GM03348 (cell line): ENCODE measurements around the gene CDH13.

Source experiments
- DNase-seq: peaks from one replicate; pipeline ENCODE4 v3.0.0; 2012; ENCODE audit warnings: low spot score

The CDH13 gene

DNA sequence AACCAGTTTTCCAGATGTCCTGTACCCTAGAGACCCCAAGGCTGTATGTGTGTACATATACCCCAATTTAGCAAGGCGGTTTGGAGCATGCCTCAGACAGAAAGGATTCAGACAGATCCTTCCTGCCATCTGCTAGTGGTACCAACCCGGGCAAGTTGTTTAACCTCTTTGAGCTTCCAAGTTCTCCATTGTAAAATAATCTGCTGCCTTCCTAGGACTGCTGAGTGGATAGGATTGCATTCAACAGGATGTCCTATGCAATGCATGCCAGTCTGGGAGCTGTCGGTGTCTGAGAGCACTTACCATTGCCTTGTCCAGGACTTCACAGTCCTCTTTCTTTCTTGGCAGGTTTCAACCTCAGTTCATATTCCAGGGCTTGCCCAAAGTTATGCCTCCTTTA, 1.9 kb downstream of the CDH13 start:
- DNase-seq: no peak

DNA sequence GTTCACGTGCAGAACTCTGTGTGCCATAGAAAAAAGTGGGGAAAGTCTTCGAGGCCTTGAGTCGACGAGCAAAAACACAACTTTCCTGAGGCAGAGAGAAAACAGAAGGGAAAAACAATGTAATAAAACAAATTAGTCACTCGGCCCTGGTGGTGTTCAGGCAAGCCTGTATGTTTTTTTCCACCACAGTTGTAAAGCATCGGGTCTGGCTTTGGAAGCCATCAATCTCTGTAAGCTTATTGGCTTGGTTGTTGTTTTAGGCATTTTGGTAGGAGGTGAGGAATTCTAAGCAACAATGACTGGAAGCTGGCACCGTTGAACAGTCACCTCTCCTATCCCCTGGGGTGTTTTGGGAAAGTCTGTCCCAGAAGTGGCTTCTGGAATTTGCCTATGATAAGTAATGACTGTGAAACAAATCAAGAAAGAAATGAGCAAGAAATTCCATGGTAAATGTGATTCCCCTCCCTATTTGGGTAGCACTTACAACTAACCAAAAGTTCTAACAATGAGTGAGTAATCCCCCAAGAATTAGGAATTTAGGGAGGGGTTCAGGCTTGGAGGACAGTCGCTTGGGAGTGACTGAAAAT, 2.8 kb downstream of the CDH13 start:
- DNase-seq: peak; percentile 78

- DNase-seq: peak; percentile 52
These were observed 3.5 kb downstream of the CDH13 start for GRCh38 chr16:82630219-82630618.

- no peak for DNase-seq
These were observed 3.9 kb downstream of the CDH13 start for GRCh38 chr16:82630688-82631087.

GRCh38 chr16:82631701-82632685, 5.2 kb downstream of the CDH13 start:
- DNase-seq: no peak

DNA sequence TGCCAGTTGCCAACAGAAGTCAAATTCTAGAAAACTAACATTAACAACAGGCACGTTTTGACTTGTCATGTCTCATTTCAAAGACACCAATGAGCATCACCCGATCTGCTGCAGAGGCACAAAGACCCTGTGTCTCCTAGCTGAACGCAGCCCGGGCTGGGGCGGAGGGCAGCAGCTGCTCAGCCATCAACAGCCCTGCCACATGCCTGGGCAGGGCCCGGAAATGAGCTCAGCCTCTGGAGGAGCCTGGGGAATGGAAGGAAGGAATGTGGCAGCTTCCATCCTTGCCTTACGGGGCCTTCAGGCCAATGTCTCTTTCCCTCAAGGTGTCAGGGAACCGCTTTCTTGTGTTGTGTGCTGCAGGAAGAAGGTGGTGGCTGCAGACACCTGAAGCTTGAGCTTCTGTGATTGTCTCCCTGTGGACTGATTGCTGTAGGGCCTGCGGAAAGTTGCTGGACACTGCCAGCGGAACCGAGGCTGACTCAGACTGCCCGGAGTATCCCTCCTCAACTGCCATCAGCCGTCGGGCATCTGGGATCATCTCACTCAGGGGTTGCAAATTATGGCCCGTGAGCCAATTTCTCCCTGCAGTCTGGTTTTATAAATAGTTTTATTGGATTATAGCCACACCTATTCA, 7.3 kb downstream of the CDH13 start:
- DNase-seq: peak; percentile 56

GRCh38 chr16:82634955-82635610, 8.3 kb downstream of the CDH13 start:
- no peak for DNase-seq

DNA sequence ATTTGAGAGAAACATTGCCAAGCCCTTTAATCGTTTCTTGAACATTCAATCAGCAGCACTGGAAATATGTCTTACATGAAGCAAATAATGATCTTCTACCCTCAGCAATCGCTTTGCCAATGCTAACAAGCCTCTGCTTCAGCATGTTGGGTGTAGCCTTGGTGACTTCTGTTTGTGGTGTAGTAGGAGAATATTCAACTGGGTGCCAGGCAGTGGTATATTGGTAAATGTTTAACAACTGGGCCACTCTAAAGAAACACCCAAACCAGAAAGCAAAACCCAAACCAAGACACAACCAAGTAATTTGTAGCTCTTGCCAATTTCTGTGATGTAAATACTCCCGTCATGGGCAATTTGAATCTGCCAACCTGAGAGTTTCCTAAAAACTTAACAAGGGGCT, 9.7 kb downstream of the CDH13 start:
- DNase-seq: no peak

DNA sequence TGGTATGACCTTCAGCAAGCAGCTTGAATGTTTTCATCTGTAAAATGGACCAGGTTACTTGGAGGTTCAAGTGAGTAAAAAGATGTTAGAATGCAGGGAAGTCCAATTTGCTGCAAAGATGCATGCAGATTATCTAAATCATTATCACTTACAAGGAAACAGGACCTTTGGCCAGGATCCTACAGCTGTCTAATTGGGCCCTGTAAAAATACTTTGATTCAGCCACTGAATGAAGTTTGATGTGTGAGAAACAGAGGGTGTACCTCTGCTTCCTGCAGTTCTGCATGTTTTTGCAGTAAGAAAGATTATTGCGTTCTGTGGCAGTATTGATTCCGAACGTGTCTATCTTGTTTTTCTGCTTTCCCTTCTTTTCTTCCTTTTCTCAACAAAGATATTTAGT, 10.2 kb downstream of the CDH13 start:
- no peak for DNase-seq

GRCh38 chr16:82638095-82638798, 11.5 kb downstream of the CDH13 start:
- peak; percentile 46 for DNase-seq

DNA sequence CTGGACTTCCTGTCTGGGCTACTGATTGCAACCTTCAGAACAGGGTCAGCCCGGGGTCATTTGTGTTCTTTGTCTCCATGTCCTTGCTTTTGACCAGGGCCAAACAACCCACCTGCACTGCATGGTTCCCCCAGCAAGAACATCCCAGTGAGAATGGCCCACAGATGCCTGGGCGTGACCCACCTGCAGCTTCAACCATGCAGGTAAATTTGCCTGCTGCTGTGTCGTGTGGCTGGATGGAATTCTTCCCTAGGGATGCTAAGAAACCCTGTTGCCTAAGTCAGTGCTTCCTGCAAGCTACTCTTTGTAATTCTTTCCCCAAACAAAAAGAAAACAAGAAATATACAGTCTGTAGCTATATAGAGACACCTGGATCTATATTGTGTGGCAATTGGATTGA, 12.5 kb downstream of the CDH13 start:
- DNase-seq: no peak

DNA sequence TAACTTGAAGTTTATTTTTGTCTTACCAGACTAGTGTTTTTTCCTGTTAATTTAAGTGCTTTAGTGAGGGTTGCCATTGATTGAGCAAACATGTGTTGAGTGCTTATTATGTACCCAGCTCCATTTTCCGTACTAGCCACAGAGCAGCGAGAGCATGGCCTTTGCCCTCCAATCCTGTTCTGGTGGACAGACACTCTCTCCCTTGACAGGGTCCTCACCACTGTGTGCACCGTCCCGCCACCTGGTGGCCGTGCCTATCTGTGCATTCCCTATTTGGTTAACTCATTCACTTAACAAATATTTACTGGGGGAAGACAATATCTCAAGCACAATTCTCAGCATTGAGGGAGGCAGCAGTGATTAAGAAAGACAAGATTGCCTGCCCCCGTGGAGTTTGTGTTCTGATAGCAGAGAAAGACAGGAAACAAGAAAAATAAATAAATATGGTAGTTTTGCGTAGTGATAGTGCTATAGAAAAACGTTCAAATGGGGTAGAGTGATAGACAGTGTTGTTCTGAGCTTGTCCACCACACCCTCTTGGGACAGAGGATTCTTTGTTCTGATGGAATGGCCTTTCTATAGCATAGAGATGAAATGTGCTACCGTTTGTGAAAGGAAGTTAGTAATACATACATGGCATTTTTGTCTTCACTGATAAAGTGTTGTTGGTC, 13.0 kb downstream of the CDH13 start:
- peak; percentile 60 for DNase-seq

DNA sequence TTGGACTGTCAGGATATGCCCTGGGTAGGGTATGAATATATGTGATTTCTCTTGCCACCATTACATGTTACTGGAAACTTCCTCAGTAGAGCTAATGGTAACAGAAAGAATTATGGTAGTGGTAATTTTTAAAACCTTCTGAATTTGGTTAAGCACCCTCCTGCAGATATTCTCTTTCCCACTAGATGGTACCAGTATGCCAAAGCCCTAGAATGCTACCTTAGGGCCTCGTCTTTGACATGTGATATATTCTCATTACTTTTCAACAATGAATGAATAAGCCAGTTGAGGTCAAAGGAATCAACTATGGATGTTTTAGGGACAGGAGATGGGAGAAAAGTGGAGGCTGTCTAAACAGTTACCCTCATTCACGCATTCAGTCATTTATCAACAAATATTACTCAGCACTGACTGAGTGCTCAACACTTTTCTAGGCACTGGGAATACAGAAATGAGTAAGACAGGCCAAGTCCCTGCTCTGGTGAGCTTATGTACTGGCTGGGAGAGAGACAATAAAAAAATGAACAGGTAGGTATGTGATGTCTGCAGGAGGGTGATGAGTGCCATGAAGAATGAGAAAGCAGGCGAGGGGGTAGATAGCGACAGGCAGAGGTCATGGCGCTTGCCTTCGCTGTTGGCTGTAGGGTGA, 14.7 kb downstream of the CDH13 start:
- DNase-seq: peak; percentile 39

DNA sequence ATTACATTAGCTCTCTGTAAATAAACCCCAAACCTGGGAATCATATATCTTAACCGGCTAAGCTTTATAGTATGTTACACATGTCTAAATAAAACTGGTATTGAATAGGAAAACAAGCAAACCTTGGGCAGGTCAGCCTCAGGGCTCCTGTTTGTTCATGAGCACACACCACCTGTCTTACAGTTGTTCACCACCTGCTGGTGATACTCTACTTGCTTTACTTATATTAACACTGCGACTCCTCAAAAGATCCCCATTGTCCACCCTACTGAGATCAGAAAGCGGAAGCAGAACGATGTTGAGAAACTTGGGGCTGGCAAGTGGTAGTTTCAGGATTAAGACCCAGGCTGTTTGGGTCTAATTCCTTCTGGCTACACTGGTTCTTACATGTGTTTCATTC, 16.4 kb downstream of the CDH13 start:
- DNase-seq: no peak

DNA sequence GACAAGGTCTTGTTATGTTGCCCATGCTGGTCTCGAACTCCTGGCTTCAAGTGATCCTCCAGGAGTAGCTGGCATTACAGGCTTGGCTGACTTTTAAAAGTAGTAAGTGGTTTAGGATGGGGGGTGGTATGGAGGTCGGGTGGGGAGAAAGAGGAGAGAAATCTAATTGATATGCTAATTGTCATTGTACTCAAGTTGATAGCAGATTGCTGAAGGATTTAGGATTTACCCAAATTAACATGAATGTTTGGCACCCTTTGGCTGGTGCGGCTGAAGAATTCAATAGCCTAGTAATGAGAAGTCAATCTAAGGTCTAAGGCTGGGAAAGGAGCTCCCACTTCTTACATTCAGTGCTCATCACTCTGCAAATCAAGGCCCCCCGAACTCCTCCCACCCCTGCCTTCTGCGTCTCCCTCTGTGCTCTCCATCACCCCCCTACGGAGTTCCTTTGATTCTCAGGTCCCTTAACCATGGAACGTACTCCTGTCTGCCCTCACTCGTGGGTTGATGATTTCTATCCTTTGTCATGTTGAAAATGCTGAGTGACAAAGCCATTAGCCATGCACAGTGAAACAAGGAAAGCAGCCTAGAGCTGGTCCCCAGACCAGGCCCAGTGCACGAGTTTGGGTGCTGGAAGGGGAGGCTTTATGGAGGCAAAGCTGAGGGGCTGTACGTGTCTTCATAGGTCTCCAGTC, 17.3 kb downstream of the CDH13 start:
- no peak for DNase-seq

DNA sequence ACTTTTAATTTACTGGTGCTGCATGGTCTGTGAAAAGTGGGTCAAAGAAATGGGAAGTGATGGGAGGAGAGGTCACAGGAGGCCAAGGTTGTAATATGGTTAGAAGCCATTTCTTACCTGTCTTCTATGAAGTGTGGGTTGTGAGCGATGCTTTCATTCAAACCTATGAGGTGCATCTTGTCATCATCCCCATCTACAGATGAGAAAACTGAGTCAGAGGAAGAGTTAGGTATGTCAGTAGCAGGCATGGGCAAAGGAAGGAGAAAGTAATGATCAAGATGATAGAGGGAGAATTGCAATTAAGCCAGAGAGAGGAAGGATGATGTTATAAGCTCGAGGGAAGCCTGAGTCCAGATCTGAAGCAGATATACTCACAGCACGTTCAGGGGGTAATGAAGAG, 19.7 kb downstream of the CDH13 start:
- no peak for DNase-seq

DNA sequence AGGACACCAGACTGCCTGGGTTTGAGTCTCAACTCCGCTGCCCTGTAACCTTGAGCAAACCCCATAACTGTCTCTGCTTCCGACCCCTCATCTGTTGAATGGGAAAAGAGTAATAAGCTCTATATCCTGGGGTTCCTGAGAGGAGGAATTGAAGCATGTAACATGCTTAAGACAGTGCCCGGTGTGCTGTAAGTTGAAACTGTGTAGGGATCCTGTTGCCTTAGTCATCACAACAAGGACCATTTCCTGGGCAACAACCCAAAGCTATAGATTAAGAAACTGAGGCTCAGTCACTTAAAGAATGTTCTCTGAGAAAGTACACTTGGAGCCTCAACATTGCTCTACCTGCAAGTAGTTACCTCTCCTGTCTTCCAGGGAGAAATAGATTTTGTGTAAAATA, 23.0 kb downstream of the CDH13 start:
- no peak for DNase-seq

GRCh38 chr16:82650804-82651203, 24.0 kb downstream of the CDH13 start:
- DNase-seq: no peak

DNA sequence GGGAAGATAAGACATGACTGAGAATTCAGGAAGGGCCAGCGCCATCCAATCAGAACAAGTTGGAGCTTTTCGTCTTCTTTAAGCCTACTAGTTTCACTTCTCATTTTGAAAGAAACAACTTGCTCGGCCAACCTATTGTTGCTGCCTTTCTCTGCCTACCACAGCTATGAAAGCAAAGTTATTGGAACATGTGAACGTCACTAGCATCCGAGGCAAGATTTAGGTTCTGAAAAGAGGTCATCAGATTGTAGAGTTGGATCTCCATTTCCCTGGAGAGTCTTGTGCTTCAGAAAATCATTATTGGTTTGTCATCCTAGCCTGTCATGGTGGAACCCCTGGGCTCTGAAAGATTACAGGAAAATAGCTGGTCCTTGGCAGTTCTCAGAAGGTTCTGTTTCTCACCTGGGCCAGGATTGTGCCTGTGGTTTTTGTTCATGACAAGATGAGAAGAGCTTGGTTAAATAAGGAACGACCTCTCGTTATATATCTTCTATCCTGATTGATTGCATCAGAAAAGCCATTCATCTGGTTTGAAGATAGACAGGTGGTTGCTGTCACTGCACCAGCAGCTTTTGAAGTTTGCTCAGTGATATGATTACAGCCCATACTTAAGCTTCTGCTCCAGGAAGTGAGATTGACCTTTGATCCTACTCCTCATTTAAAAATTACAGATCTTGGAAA, 25.3 kb downstream of the CDH13 start:
- DNase-seq: no peak

DNA sequence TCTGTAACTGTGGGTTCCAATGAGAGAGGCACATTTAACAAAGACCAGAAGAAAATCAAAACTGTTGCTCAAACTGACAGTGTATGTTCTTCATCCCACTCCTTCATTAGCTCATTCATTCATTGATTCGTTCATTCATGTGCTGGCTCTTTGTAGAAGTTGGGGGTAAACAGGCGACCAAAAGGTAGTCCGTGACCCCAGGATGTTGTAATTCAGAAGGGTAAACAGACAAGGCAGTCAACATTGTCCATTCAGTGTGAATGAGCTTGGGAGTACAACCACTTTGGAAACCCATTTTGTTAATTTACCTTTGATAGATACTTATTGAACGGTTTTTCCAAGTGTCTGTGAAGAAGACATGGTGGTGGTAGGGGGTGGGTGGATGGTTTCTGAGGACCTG, 26.1 kb downstream of the CDH13 start:
- DNase-seq: no peak
